Breast epithelium (tissue), 4 donors: ENCODE results near the gene ARSJ. TPM values are rescaled to one million over a fixed set of nuclear protein-coding genes. Genes with fewer than 3 reads are reported as not detected.

Experiments
- DNase-seq, 2 donors: peaks; one replicate each; pipeline ENCODE4 v3.0.0-alpha.2; 2019; ENCODE audit warnings: low spot score in 2 of 2
- H3K27ac ChIP-seq, 2 donors: fragments of 200-600 bp; sonication (generic) in 1 of 2; one replicate each; pipeline ENCODE4 v1.5.1; 2016 to 2019; ENCODE audit warnings: mild to moderate bottlenecking in 1 of 2
- H3K27me3 ChIP-seq, 2 donors: fragments of 200-600 bp; sonication (generic) in 1 of 2; one replicate each; pipeline versions ENCODE4 v1.5.1 to v1.6.0; 2017 to 2019; ENCODE audit warnings: control low read depth in 1 of 2, mild to moderate bottlenecking in 1 of 2
- H3K36me3 ChIP-seq: fragments of 200-600 bp; one replicate; pipeline ENCODE4 v1.5.1; 2019
- H3K4me1 ChIP-seq, 2 donors: fragments of 200-600 bp; sonication (generic); one replicate each; pipeline ENCODE4 v1.5.1; 2016 to 2019; ENCODE audit warnings: control low read depth in 1 of 2
- H3K4me3 ChIP-seq, 3 donors: fragments of 200-600 bp; sonication (generic); 1 replicate in 2 of 3; 2 replicates in 1 of 3; pipeline ENCODE4 v1.5.1; 2016 to 2019; ENCODE audit warnings: mild to moderate bottlenecking in 3 of 3, moderate library complexity in 2 of 3
- H3K9me3 ChIP-seq, 2 donors: fragments of 200-600 bp; sonication (generic) in 1 of 2; one replicate each; pipeline ENCODE4 v1.5.1; 2016 to 2019; ENCODE audit warnings: control low read depth in 1 of 2
- POLR2A ChIP-seq: fragments of 450-650 bp; IDR thresholded peaks from one replicate; pipeline ENCODE4 v1.6.1; 2016; ENCODE audit warnings: antibody characterized with exemption, mild to moderate bottlenecking, moderate library complexity
- POLR2AphosphoS5 ChIP-seq, 3 donors: sonication (generic); formaldehyde crosslinking; IDR thresholded peaks; one replicate each; pipeline ENCODE4 v1.6.1; 2017; ENCODE audit warnings: antibody characterized with exemption in 3 of 3
- intact Hi-C: fragments of 100-400 bp; cut with DNase I; formaldehyde crosslinking; loops from one replicate; pipeline ENCODE4 v1.15.1; 2023; ENCODE audit warnings: low total_unique reads
- total RNA-seq, 3 donors: library from RNA; depleted of rRNA; stranded (reverse); fragments of >200 nt; gene quantifications; one replicate each; pipeline ENCODE4 v1.1.0, GENCODE V29; 2016
- TF ChIP-seq, protein P1 (sequence below), 3 donors: fragments of 450-650 bp; IDR thresholded peaks; one replicate each; pipeline ENCODE4 v1.5.1; 2016 to 2017; ENCODE audit warnings: antibody characterized with exemption in 3 of 3, mild to moderate bottlenecking in 3 of 3, moderate library complexity in 3 of 3

ARSJ gene
- total RNA-seq, 3 donors from 2014 or later = 1.1 to 10.7 (median 8.8) TPM

DNA sequence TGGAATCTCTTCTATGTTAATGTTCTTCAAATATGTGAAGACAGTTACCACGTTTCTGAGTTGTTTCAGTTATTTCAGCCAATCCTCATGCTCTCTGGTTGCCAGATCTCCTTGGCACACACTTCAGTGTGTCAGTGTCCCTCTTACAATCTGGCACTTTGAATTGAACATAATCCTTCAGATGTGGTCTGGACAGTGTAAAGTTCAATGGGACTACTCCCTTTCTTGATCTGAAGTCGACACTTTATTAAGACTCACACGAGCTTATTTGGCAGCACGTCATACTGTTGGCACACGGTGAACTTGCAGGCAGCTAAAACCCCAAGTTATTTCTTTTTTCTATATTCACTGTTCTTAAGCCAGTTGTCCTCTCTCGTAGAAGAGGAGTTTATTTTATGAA, 28.2 kb downstream of the ARSJ start:
- H3K27ac ChIP-seq = peak overlapping the region in 1 of 2 donors; percentile 38
- no peak for DNase-seq

DNA sequence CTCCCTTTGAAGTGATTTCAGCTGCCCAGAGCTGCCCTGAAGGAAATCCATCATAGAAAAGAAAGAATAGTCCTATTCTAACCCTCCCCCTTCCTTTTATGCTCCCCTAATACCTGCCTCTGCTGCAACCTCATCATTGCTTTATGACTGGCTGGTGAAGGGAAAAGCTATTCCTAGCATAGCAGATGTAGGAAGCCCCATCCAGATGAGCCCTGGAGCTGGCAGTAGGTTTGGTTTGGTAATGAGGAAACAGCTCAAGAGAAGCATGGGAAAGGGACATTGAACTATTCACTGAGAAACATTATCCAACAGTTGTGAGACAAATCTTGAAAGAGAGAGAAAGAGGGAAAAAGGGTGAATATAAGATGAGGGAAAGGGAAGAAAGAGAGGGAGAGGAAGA, 29.2 kb downstream of the ARSJ start:
- intact Hi-C loops = no loop called here
- H3K36me3 ChIP-seq = no peaks in the 10 kb centered on the region
- peaks cover 0 to 5% of the 10 kb centered on the region in 2 donors for H3K4me1 ChIP-seq
- no peak overlapping the region for H3K27ac ChIP-seq
- H3K4me3 ChIP-seq = no peak overlapping the region
- H3K27me3 ChIP-seq = no peaks in the 10 kb centered on the region
- DNase-seq = no peak
- TF ChIP-seq POLR2AphosphoS5 (IDR thresholded peaks at IDR 0.05) (no peak), POLR2A (no peak)
- TF ChIP-seq, protein P1, sequence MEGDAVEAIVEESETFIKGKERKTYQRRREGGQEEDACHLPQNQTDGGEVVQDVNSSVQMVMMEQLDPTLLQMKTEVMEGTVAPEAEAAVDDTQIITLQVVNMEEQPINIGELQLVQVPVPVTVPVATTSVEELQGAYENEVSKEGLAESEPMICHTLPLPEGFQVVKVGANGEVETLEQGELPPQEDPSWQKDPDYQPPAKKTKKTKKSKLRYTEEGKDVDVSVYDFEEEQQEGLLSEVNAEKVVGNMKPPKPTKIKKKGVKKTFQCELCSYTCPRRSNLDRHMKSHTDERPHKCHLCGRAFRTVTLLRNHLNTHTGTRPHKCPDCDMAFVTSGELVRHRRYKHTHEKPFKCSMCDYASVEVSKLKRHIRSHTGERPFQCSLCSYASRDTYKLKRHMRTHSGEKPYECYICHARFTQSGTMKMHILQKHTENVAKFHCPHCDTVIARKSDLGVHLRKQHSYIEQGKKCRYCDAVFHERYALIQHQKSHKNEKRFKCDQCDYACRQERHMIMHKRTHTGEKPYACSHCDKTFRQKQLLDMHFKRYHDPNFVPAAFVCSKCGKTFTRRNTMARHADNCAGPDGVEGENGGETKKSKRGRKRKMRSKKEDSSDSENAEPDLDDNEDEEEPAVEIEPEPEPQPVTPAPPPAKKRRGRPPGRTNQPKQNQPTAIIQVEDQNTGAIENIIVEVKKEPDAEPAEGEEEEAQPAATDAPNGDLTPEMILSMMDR (IDR thresholded peaks at IDR 0.05) = no peak
- H3K9me3 ChIP-seq = no peaks in the 10 kb centered on the region

More for the DNA sequence above, 28.2 kb downstream of the ARSJ start:
- Histone ChIP-seq H3K36me3 (no peaks in the 10 kb centered on the region), H3K9me3 (no peaks in the 10 kb centered on the region), H3K4me1 (peaks cover 0 to 5% of the 10 kb centered on the region in 2 donors), H3K4me3 (no peak overlapping the region), H3K27me3 (no peaks in the 10 kb centered on the region)
- TF ChIP-seq, protein P1 (IDR thresholded peaks at IDR 0.05) = no peak
- TF ChIP-seq POLR2A (no peak), POLR2AphosphoS5 (IDR thresholded peaks at IDR 0.05) (no peak)
- intact Hi-C loops = no loop called here

DNA sequence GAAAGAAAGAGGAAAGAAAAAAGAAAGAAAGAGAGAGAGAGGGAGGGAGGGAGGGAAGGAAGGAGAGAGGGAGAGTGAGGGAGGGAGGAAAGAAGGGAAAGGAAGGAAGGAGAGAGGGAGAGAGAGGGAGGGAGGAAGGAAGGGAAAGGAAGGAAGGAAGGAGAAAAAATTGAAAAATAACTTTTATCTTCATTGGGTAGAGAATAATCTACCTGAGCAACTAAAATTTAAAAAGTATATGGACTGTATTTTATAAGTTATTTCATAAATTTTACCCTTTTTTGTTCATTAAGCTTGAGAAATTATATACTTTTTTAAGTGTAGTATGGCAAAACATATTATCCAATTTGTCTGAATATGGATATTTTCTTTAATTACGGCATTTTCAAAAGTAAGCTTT, 32.0 kb downstream of the ARSJ start:
- no peaks in the 10 kb centered on the region for H3K27me3 ChIP-seq
- no peaks in the 10 kb centered on the region for H3K36me3 ChIP-seq
- intact Hi-C loops = loop anchor here (5.0 kb wide), 1 partner anchor 650 kb away; the partner anchor contains the start of gene UGT8
- no peak for DNase-seq
- no peak for TF ChIP-seq POLR2A
- TF ChIP-seq, protein P1 (IDR thresholded peaks at IDR 0.05) = no peak
- no peak for TF ChIP-seq POLR2AphosphoS5 (IDR thresholded peaks at IDR 0.05)
- H3K27ac ChIP-seq = no peak overlapping the region
- no peak overlapping the region for H3K4me3 ChIP-seq
- H3K4me1 ChIP-seq = peaks cover 0 to 5% of the 10 kb centered on the region in 2 donors
- H3K9me3 ChIP-seq = no peaks in the 10 kb centered on the region

DNA sequence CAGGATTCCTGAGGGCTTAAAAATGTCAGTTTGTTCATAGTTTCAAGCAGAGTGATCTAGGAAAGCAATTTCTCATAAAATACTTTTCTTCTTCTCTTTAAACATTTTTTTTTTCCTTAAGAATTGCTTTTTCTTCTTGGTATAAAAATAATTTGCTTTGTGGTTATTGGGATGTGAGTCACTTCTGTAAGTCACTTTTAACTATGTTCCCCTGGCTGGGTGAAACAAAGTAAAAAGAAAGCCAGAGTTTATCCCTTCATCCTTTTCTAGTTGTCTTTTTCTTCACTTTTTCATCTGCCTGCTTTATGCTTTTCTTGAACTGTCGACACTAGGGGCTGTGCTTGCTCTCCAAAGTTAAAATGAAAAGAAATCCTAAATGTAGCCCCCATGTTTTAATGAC, 33.5 kb downstream of the ARSJ start:
- Histone ChIP-seq H3K4me1 (no peaks in the 10 kb centered on the region), H3K9me3 (no peaks in the 10 kb centered on the region), H3K4me3 (no peak overlapping the region), H3K27me3 (no peaks in the 10 kb centered on the region), H3K27ac (no peak overlapping the region), H3K36me3 (no peaks in the 10 kb centered on the region)
- intact Hi-C loops = loop anchor here (5.0 kb wide), 1 partner anchor 651 kb away; the partner anchor contains the start of gene UGT8
- TF ChIP-seq, protein P1 (IDR thresholded peaks at IDR 0.05) = no peak
- no peak for TF ChIP-seq POLR2A
- no peak for DNase-seq

DNA sequence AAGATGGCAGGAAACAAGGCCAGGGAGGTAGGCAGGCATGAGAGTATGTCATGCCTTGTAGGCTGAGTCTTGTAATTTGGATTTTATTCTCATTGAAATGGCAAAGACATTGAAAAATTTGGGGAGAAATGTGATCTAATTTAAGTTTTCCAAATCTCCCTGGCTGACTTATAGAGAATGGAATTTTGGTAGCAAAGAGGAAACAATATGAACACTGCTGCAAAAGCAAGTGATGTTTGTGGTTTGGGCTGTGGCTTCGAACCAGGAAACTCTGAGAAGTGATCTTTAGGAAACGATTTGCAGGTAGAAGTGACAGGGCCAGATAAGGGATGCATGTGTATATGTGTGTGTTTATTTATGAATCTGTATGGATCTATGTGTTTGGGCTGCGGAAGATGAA, 35.6 kb downstream of the ARSJ start:
- Histone ChIP-seq H3K4me3 (no peak overlapping the region), H3K36me3 (no peaks in the 10 kb centered on the region), H3K4me1 (no peaks in the 10 kb centered on the region), H3K27me3 (no peaks in the 10 kb centered on the region), H3K9me3 (no peaks in the 10 kb centered on the region), H3K27ac (no peak overlapping the region)
- intact Hi-C loops = no loop called here
- TF ChIP-seq POLR2A (no peak), POLR2AphosphoS5 (IDR thresholded peaks at IDR 0.05) (no peak)
- TF ChIP-seq, protein P1 (IDR thresholded peaks at IDR 0.05) = no peak
- DNase-seq = no peak
